ENCODE measurements around the gene DMD.

DNA sequence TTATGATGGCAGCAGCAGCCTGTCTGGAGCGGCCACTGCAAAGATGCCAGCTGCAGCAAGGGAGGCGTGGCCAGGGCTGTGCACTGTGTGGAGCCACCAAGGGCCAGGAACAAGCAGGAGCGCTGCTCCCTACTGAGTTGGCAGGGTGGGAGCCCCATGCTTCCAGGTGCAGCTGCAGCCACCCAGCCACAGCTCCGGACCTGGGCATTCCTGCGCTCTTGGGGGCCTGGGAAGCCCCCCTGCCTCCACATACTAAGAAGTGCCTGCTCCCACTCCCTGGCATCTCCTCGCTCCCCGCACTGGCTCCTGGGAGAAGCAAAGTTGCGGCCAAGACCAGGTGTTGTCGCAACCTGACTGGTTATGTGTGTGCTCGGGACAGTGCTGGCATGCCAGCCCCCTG is 619.8 kb downstream of the DMD start:
- TF ChIP-seq MYC (IDR thresholded peaks at IDR 0.05; ENCODE audit: borderline replicate concordance, low read length) (no peak), POLR2A (IDR thresholded peaks at IDR 0.05; ENCODE audit: low read length) (no peak), MAFK (IDR thresholded peaks at IDR 0.05; ENCODE audit: partially characterized antibody) (no peak), GATA3 (IDR thresholded peaks at IDR 0.05; ENCODE audit: borderline replicate concordance) (no peak), CHD2 (IDR thresholded peaks at IDR 0.05; ENCODE audit: low read length, partially characterized antibody) (no peak), BHLHE40 (IDR thresholded peaks at IDR 0.05; ENCODE audit: low read depth, low read length) (no peak), FOSB (CRISPR knock-in tag; IDR thresholded peaks at IDR 0.05) (no peak), RCOR1 (IDR thresholded peaks at IDR 0.05; ENCODE audit: low read depth, low read length) (no peak)
- TF ChIP-seq, protein P1, sequence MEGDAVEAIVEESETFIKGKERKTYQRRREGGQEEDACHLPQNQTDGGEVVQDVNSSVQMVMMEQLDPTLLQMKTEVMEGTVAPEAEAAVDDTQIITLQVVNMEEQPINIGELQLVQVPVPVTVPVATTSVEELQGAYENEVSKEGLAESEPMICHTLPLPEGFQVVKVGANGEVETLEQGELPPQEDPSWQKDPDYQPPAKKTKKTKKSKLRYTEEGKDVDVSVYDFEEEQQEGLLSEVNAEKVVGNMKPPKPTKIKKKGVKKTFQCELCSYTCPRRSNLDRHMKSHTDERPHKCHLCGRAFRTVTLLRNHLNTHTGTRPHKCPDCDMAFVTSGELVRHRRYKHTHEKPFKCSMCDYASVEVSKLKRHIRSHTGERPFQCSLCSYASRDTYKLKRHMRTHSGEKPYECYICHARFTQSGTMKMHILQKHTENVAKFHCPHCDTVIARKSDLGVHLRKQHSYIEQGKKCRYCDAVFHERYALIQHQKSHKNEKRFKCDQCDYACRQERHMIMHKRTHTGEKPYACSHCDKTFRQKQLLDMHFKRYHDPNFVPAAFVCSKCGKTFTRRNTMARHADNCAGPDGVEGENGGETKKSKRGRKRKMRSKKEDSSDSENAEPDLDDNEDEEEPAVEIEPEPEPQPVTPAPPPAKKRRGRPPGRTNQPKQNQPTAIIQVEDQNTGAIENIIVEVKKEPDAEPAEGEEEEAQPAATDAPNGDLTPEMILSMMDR (IDR thresholded peaks at IDR 0.05): no peak
- TF ChIP-seq, protein P2, sequence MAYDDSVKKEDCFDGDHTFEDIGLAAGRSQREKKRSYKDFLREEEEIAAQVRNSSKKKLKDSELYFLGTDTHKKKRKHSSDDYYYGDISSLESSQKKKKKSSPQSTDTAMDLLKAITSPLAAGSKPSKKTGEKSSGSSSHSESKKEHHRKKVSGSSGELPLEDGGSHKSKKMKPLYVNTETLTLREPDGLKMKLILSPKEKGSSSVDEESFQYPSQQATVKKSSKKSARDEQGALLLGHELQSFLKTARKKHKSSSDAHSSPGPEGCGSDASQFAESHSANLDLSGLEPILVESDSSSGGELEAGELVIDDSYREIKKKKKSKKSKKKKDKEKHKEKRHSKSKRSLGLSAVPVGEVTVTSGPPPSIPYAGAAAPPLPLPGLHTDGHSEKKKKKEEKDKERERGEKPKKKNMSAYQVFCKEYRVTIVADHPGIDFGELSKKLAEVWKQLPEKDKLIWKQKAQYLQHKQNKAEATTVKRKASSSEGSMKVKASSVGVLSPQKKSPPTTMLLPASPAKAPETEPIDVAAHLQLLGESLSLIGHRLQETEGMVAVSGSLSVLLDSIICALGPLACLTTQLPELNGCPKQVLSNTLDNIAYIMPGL (CRISPR knock-in tag; IDR thresholded peaks at IDR 0.05; ENCODE audit: borderline replicate concordance): no peak
- TF ChIP-seq, protein P3, sequence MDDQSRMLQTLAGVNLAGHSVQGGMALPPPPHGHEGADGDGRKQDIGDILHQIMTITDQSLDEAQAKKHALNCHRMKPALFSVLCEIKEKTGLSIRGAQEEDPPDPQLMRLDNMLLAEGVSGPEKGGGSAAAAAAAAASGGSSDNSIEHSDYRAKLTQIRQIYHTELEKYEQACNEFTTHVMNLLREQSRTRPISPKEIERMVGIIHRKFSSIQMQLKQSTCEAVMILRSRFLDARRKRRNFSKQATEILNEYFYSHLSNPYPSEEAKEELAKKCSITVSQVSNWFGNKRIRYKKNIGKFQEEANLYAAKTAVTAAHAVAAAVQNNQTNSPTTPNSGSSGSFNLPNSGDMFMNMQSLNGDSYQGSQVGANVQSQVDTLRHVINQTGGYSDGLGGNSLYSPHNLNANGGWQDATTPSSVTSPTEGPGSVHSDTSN (IDR thresholded peaks at IDR 0.05): no peak
- TF ChIP-seq, protein P4, sequence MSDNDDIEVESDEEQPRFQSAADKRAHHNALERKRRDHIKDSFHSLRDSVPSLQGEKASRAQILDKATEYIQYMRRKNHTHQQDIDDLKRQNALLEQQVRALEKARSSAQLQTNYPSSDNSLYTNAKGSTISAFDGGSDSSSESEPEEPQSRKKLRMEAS (IDR thresholded peaks at IDR 0.05): no peak

Data from A549 (cell line).